K562 (cell line): ENCODE data around the gene APBA2. TPM values are rescaled to one million over a fixed set of nuclear protein-coding genes. Genes with fewer than 3 reads are reported as not detected.

Experiments used
- ATAC-seq: fragments of 200-7000 bp; cut with Tn5 transposase; 3 replicates; pipeline ENCODE4 v1.9.1; 2020; ENCODE audit warnings: moderate library complexity
- BruUV-seq: library from RNA; stranded (reverse); fragments of 400-500 nt; replicated peaks from 2 replicates; lab custom pipeline; 2021; lab: Mats Ljungman, UMichigan
- CTCF ChIA-PET: fragments of 300-600 bp; formaldehyde crosslinking; extraction: SDS; loops from one replicate; lab custom pipeline; 2021; ENCODE audit warnings: low intra/inter-chr PET ratio; lab: Yijun Ruan, JAX
- POLR2A ChIA-PET: fragments of 300-600, 350-650 bp; sonication (Branson Sonifier 250); formaldehyde crosslinking; extraction: SDS; loops from one replicate; lab custom pipeline; 2021; ENCODE audit warnings: antibody characterized with exemption, inconsistent platforms; lab: Yijun Ruan, JAX
- DNase-seq, 4 experiments: peaks; one replicate each; pipeline versions ENCODE4 v3.0.0 to v3.0.0-alpha.2; 2011 to 2018; ENCODE audit warnings: low spot score in 3 of 4, mixed read lengths in 3 of 4; ENCODE audit errors: extremely low read depth in 1 of 4
- FAIRE-seq: peaks from 2 replicates; lab custom pipeline; 2011; peaks lifted over from hg19 to GRCh38; lab: Jason Lieb, UNC
- H2AFZ ChIP-seq: 2 replicates; pipeline ENCODE4 v1.6.0; 2011; ENCODE audit warnings: low read depth, low read length, control low read depth, inconsistent platforms
- H3K27ac ChIP-seq: fragments of 200-600 bp; 3 replicates; pipeline ENCODE4 v1.8.0; 2011; ENCODE audit warnings: low read depth, mild to moderate bottlenecking, control low read depth, inconsistent platforms, low read length, moderate library complexity, mixed read lengths; ENCODE audit errors: extremely low read depth
- H3K27me3 ChIP-seq, 2 experiments: fragments of 300-600 bp in 1 of 2; 2 replicates in 1 of 2; 3 replicates in 1 of 2; pipeline versions ENCODE4 v1.6.0 to v1.8.0; 2011; ENCODE audit warnings: inconsistent platforms in 2 of 2, low read length in 2 of 2, mild to moderate bottlenecking in 1 of 2, mixed read lengths in 1 of 2, moderate library complexity in 1 of 2; ENCODE audit not compliant: control insufficient read depth in 2 of 2, insufficient read depth in 2 of 2
- H3K36me3 ChIP-seq: fragments of 300-600 bp; 3 replicates; pipeline ENCODE4 v1.8.0; 2011; ENCODE audit warnings: mild to moderate bottlenecking, low read length, inconsistent platforms; ENCODE audit not compliant: control insufficient read depth, insufficient read depth
- H3K4me1 ChIP-seq, 2 experiments: fragments of 200-600 bp in 1 of 2; replicated peaks in 1 of 2; 2 replicates in 1 of 2; 3 replicates in 1 of 2; pipeline versions ENCODE4 v1.5.1 to v1.8.0; 2011; ENCODE audit warnings: inconsistent platforms in 2 of 2, low read length in 2 of 2, mild to moderate bottlenecking in 1 of 2, mixed read lengths in 1 of 2, moderate library complexity in 1 of 2; ENCODE audit not compliant: control insufficient read depth in 2 of 2, insufficient read depth in 2 of 2
- H3K4me2 ChIP-seq: 2 replicates; pipeline ENCODE4 v1.6.1; 2011; ENCODE audit warnings: low read length, control low read depth, inconsistent platforms, mixed read lengths; ENCODE audit not compliant: insufficient read depth
- H3K4me3 ChIP-seq: fragments of 200-600 bp; sonication (generic), shearing (Covaris generic); 2 replicates; pipeline ENCODE4 v1.5.1; 2016; ENCODE audit warnings: control low read depth, inconsistent platforms
- H3K79me2 ChIP-seq: fragments of 200-600 bp; 3 replicates; pipeline ENCODE4 v1.8.0; 2011; ENCODE audit warnings: low read length, inconsistent platforms; ENCODE audit not compliant: control insufficient read depth, insufficient read depth
- H3K9ac ChIP-seq, 2 experiments: 2 replicates each; pipeline versions ENCODE4 v1.6.0 to v1.6.1; 2011; ENCODE audit warnings: low read depth in 2 of 2, low read length in 2 of 2, control low read depth in 1 of 2, inconsistent platforms in 1 of 2, mild to moderate bottlenecking in 1 of 2, mixed read lengths in 1 of 2; ENCODE audit not compliant: insufficient read depth in 1 of 2
- H3K9me1 ChIP-seq: one replicate; pipeline ENCODE4 v1.6.0; 2011; ENCODE audit warnings: inconsistent platforms, mild to moderate bottlenecking, low read length, moderate library complexity; ENCODE audit not compliant: control insufficient read depth, insufficient read depth
- H3K9me3 ChIP-seq: replicated peaks from 2 replicates; pipeline ENCODE4 v1.5.1; 2011; ENCODE audit warnings: low read depth, low read length, inconsistent platforms; ENCODE audit not compliant: control insufficient read depth, insufficient read depth
- H4K20me1 ChIP-seq: replicated peaks from 2 replicates; pipeline ENCODE4 v1.6.1; 2011; ENCODE audit warnings: low read length, inconsistent platforms, mixed read lengths; ENCODE audit not compliant: control insufficient read depth, insufficient read depth
- ARID1B ChIP-seq: fragments of 450-650 bp; IDR thresholded peaks from 2 replicates; pipeline ENCODE4 v1.6.1; 2016; ENCODE audit warnings: antibody characterized with exemption, mild to moderate bottlenecking, inconsistent platforms
- BRF1 ChIP-seq: IDR thresholded peaks from 3 replicates; pipeline ENCODE4 v1.6.1; 2011; ENCODE audit warnings: borderline replicate concordance, mild to moderate bottlenecking; ENCODE audit not compliant: insufficient read length; ENCODE audit errors: extremely low read depth
- E2F3 ChIP-seq: fragments of 250-450 bp; sonication (Bioruptor Pico); IDR thresholded peaks from 2 replicates; pipeline ENCODE4 v1.4.0; 2020; ENCODE audit warnings: mild to moderate bottlenecking
- ELF1 ChIP-seq: fragments of 200-800 bp; sonication (Bioruptor generic); IDR thresholded peaks from 2 replicates; pipeline ENCODE4 v1.6.1; 2016; ENCODE audit warnings: missing genetic modification characterization, missing compliant biosample characterization
- HDAC1 ChIP-seq, 2 experiments: fragments of 450-650 bp; IDR thresholded peaks; 2 replicates each; pipeline ENCODE4 v1.6.1; 2016 to 2017; ENCODE audit warnings: inconsistent platforms in 1 of 2, mild to moderate bottlenecking in 1 of 2, moderate library complexity in 1 of 2
- KDM2B ChIP-seq: fragments of 250-450 bp; sonication (Bioruptor Pico); IDR thresholded peaks from 2 replicates; pipeline ENCODE4 v1.8.0; 2021; ENCODE audit warnings: mild to moderate bottlenecking, moderate library complexity
- POLR2AphosphoS2 ChIP-seq: IDR thresholded peaks from 2 replicates; pipeline ENCODE4 v1.6.1; 2012; ENCODE audit warnings: low read length, improper control_type of control experiment
- SAFB2 ChIP-seq: fragments of 200-400 bp; formaldehyde crosslinking; IDR thresholded peaks from 2 replicates; pipeline ENCODE4 v1.6.1; 2018; ENCODE audit warnings: borderline replicate concordance, low read length, low read depth, moderate library complexity; ENCODE audit not compliant: severe bottlenecking
- SMARCB1 ChIP-seq: IDR thresholded peaks from 2 replicates; pipeline ENCODE4 v1.6.1; 2011; ENCODE audit warnings: improper control_type of control experiment, low read depth; ENCODE audit not compliant: insufficient read length
- TFE3 ChIP-seq: fragments of 450-650 bp; formaldehyde crosslinking; IDR thresholded peaks from 2 replicates; pipeline ENCODE4 v1.4.0; 2020; ENCODE audit warnings: mild to moderate bottlenecking, mixed read lengths
- ZC3H4 ChIP-seq: sonication (generic); formaldehyde crosslinking; IDR thresholded peaks from 2 replicates; pipeline ENCODE4 v1.9.0; 2021; ENCODE audit warnings: missing genetic modification reagents, borderline replicate concordance
- ZNF12 ChIP-seq: sonication (generic); formaldehyde crosslinking; IDR thresholded peaks from 2 replicates; pipeline ENCODE4 v1.4.0; 2020; ENCODE audit warnings: mild to moderate bottlenecking, missing genetic modification reagents
- ZNF76 ChIP-seq: fragments of 250-450 bp; sonication (Bioruptor Pico); IDR thresholded peaks from 2 replicates; pipeline ENCODE4 v1.4.0; 2020; ENCODE audit warnings: mild to moderate bottlenecking, moderate library complexity, borderline replicate concordance
- WGBS: fragments of 100-300 bp; shearing (Covaris generic); methylation state at CpG from one replicate; pipeline ENCODE4 v1.1.6; 2016; ENCODE audit warnings: low coverage, mixed read lengths; ENCODE audit not compliant: insufficient coverage; ENCODE audit errors: missing lambda C conversion rate; 5-methylcytosine and 5-hydroxymethylcytosine counted together
- in situ Hi-C: fragments of 300-500 bp; cut with MboI; formaldehyde crosslinking; loops from 4 replicates; pipeline ENCODE4 v1.15.0; 2018; ENCODE audit warnings: inconsistent platforms, mixed read lengths
- intact Hi-C: fragments of 100-400 bp; cut with micrococcal nuclease; formaldehyde crosslinking; loops from 2 replicates; pipeline ENCODE4 v1.14.2; 2022
- polyA plus RNA-seq, 8 experiments: library from polyadenylated mRNA; depleted of rRNA in 4 of 8; stranded (reverse) in 5 of 8; unstranded in 3 of 8; fragments of >200 nt; fragmentation: Nextera tagmentation in 2 of 8; fragmentation: Illumina TruSeq in 1 of 8; extraction: Ambion mirVana in 2 of 8; extraction: Trizol in 1 of 8; gene quantifications; 2 replicates each; pipeline versions ENCODE4 v1.2.1 to v1.2.3, GENCODE V29; 2011 to 2014; ENCODE audit warnings: inconsistent platforms in 1 of 8, missing spikeins in 1 of 8
- total RNA-seq, 7 experiments: library from RNA; depleted of rRNA in 6 of 7; stranded (reverse); fragments of >200 nt in 6 of 7; fragmentation: Illumina TruSeq in 2 of 7; extraction: Trizol in 2 of 7; gene quantifications; 2 replicates each; pipeline versions ENCODE4 v1.2.1 to v1.2.3, GENCODE V29; 2011 to 2021; ENCODE audit warnings: low replicate concordance in 1 of 7

Gene APBA2
- total and polyA plus RNA-seq, 9 of the 15 experiments (the other 6 are each of a cell fraction or from before 2014, with no cell fraction given): 0.24 to 40.9 (median 25.2) TPM

DNA sequence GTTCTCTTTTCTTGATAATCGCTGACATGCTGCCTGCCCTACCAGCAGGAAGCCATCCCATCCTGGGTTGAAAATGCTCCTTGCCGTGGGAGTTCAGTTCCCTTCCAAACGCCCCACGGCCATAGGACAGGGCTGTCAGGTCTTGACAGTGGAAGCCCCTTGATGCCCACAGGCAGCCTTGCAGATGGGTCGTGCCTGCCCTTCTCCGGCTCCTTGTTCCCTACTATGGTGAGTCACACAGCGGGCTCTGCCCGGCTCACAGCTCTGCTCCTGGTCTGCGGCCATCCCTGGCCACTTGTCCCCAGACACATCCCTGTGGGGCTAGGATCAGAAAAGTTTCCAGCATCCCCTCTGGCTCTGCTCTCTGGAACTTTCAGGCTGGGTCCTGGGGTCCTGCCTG, 6.2 kb upstream of the APBA2 start:
- Histone ChIP-seq H3K9me3 (no peaks in the 10 kb centered on the region), H3K4me3 (no peak overlapping the region), H3K9ac (0 out of 4 replicates have a peak overlapping the region, but pooled peaks of 1 of the 2 experiments have one; percentile 50), H3K4me2 (no peak overlapping the region), H3K9me1 (no peaks in the 10 kb centered on the region), H3K27ac (no peak overlapping the region), H3K4me1 (peaks cover 0 to 8% of the 10 kb centered on the region in 2 experiments; a peak in 2 of 5 replicates), H3K27me3 (no peaks in the 10 kb centered on the region)
- WGBS: 61% methylated on average over 6 of the region's 9 CpGs
- ChIA-PET CTCF (no interaction called here), POLR2A (interaction anchor here (1.2 to 2.2 kb wide), 2 partner anchors 11 to 32 kb away, joined by 3 to 6 read pairs; no protein-coding TSS in a partner anchor)
- FAIRE-seq (no peak), DNase-seq (no peak)
- no peak for TF ChIP-seq POLR2AphosphoS2
- TF ChIP-seq E2F3 (CRISPR knock-in tag): no peak
- TF ChIP-seq ZNF76: no peak
- TF ChIP-seq SAFB2: no peak
- no peak for TF ChIP-seq ZC3H4
- TF ChIP-seq ELF1 (tag): no peak
- no peak for TF ChIP-seq ARID1B
- no peak for TF ChIP-seq SMARCB1
- TF ChIP-seq ZNF12 (CRISPR knock-in tag): no peak
- no peak for TF ChIP-seq BRF1
- TF ChIP-seq KDM2B (CRISPR knock-in tag): no peak
- no peak for TF ChIP-seq TFE3 (CRISPR knock-in tag)
- no peak for TF ChIP-seq HDAC1 (IDR thresholded peaks at IDR 0.05)
- TF ChIP-seq, all 486 proteins: peak for 0
- ATAC-seq: no peak
- no TSS peak for BruUV-seq
- in situ Hi-C loops: no loop called here
- no peak overlapping the region for H2AFZ ChIP-seq
- intact Hi-C loops: no loop called here
- no peaks in the 10 kb centered on the region for H4K20me1 ChIP-seq
- H3K79me2 ChIP-seq: no peaks in the 10 kb centered on the region
- H3K36me3 ChIP-seq: no peaks in the 10 kb centered on the region
